Erythroblast (primary cell): Measurements from ENCODE around the gene EBP.

Source experiments
- GATA1 ChIP-seq: IDR thresholded peaks from 2 replicates; pipeline ENCODE4 v1.6.1; 2011; ENCODE audit warnings: low read depth, mild to moderate bottlenecking, control low read depth, low read length, moderate library complexity
- POLR2A ChIP-seq: IDR thresholded peaks from 2 replicates; pipeline ENCODE4 v1.6.1; 2011; ENCODE audit warnings: mild to moderate bottlenecking, low read length

DNA sequence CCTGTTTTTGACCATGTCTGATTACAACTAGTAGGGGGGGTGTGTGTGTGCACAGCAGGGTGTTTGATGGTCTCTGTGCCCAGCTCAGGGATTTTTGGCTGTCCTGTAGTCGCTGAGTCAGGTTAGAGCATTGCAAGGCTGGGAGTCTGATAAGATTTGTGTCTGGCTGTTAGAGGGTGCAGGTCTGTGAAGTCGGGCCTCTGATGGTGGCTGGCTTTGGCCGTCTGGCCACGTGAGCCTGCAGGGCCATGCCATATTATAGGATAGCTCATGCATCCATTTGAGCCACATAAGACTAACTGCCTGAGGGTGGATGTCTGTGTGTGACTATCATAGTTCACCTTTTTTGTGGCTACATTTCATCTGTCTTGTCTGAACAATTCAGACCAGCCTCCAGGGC lies 7.9 kb upstream of the EBP start:
- TF ChIP-seq POLR2A: no peak
- no peak for TF ChIP-seq GATA1
